Stomach (tissue), 9 donors: ENCODE results near the gene CRHR1. TPM values are rescaled to one million over a fixed set of nuclear protein-coding genes. Genes with fewer than 3 reads are reported as not detected.

Experiments
- DNase-seq, 2 donors: peaks; one replicate each; pipeline versions ENCODE4 v3.0.0 to v3.0.0-alpha.2; 2013 to 2019
- H3K27ac ChIP-seq, 5 donors: fragments of 200-600 bp in 4 of 5; sonication (generic) in 4 of 5; one replicate each; pipeline ENCODE4 v1.5.1; 2013 to 2019; ENCODE audit warnings: mild to moderate bottlenecking in 1 of 5, moderate library complexity in 1 of 5
- H3K27me3 ChIP-seq, 3 donors: fragments of 200-600 bp; sonication (generic); one replicate each; pipeline ENCODE4 v1.5.1; 2017 to 2019; ENCODE audit warnings: mixed run types in 1 of 3
- H3K36me3 ChIP-seq, 4 donors: fragments of 200-600 bp; sonication (generic); 1 replicate in 3 of 4; 2 replicates in 1 of 4; pipeline ENCODE4 v1.5.1; 2016 to 2019
- H3K4me1 ChIP-seq, 4 donors: fragments of 200-600 bp; sonication (generic); one replicate each; pipeline ENCODE4 v1.5.1; 2016 to 2019
- H3K4me3 ChIP-seq, 4 donors: fragments of 200-600 bp; sonication (generic) in 3 of 4; one replicate each; pipeline ENCODE4 v1.5.1; 2016 to 2019; ENCODE audit warnings: mild to moderate bottlenecking in 1 of 4
- H3K9me3 ChIP-seq, 4 donors: fragments of 200-600 bp; sonication (generic); one replicate each; pipeline ENCODE4 v1.5.1; 2016 to 2019
- EP300 ChIP-seq: sonication (generic); formaldehyde crosslinking; IDR thresholded peaks from one replicate; pipeline ENCODE4 v1.6.1; 2017; ENCODE audit warnings: antibody characterized with exemption
- POLR2A ChIP-seq, 4 donors: fragments of 450-650 bp; IDR thresholded peaks; one replicate each; pipeline ENCODE4 v1.6.1; 2016; ENCODE audit warnings: antibody characterized with exemption in 4 of 4, control low read depth in 2 of 4, mild to moderate bottlenecking in 1 of 4, moderate library complexity in 1 of 4
- POLR2AphosphoS5 ChIP-seq, 3 donors: sonication (generic); formaldehyde crosslinking; IDR thresholded peaks; one replicate each; pipeline ENCODE4 v1.6.1; 2016; ENCODE audit warnings: antibody characterized with exemption in 3 of 3
- WGBS, 5 donors: extraction: QIAGEN DNeasy Blood & Tissue Kit in 3 of 5; methylation state at CpG; one replicate each; pipeline versions ENCODE4 v1.1.5 to v1.1.7; 2013 to 2018; 5-methylcytosine and 5-hydroxymethylcytosine counted together
- intact Hi-C: fragments of 100-400 bp; cut with DNase I; formaldehyde crosslinking; loops from one replicate; pipeline ENCODE4 v1.15.1; 2023; ENCODE audit warnings: low total_unique reads
- polyA plus RNA-seq, 3 donors: library from polyadenylated mRNA; stranded (reverse); fragments of 200-250 nt; gene quantifications; one replicate each; pipeline ENCODE4 v1.2.3, GENCODE V29; 2013
- total RNA-seq, 5 donors: library from RNA; depleted of rRNA; stranded (reverse); fragments of >200 nt; gene quantifications; one replicate each; pipeline versions ENCODE4 v1.1.0 to v1.2.3, GENCODE V29; 2014 to 2016
- TF ChIP-seq, protein P1 (sequence below), 7 experiments: fragments of 450-650 bp in 4 of 7; fragments of 200-600 bp in 3 of 7; sonication (generic) in 3 of 7; IDR thresholded peaks; one replicate each; pipeline ENCODE4 v1.5.1; 2016 to 2019; ENCODE audit warnings: antibody characterized with exemption in 7 of 7, control low read depth in 2 of 7, mild to moderate bottlenecking in 1 of 7
- donor health status: healthy with polysubstance abuse.
- donor health status: Bipolar disorder and iron deficiency.
- donor health status: healthy.

The CRHR1 gene
- total and polyA plus RNA-seq, 8 donors = not detected

- Histone ChIP-seq H3K4me1 (peaks cover 0 to 10% (median 2%) of the 10 kb centered on the region in 4 donors), H3K36me3 (no peaks in the 10 kb centered on the region), H3K27ac (no peak overlapping the region), H3K27me3 (peaks cover 0 to 75% (median 27%) of the 10 kb centered on the region in 3 donors), H3K9me3 (peaks cover 0 to 6% (median 2%) of the 10 kb centered on the region in 4 donors), H3K4me3 (no peak overlapping the region)
- intact Hi-C loops = no loop called here
- WGBS, 5 donors = 60 to 73% (median 69%) methylated on average over 4 to 7 of the region's 7 CpGs
- no peak for DNase-seq
- TF ChIP-seq, protein P1, sequence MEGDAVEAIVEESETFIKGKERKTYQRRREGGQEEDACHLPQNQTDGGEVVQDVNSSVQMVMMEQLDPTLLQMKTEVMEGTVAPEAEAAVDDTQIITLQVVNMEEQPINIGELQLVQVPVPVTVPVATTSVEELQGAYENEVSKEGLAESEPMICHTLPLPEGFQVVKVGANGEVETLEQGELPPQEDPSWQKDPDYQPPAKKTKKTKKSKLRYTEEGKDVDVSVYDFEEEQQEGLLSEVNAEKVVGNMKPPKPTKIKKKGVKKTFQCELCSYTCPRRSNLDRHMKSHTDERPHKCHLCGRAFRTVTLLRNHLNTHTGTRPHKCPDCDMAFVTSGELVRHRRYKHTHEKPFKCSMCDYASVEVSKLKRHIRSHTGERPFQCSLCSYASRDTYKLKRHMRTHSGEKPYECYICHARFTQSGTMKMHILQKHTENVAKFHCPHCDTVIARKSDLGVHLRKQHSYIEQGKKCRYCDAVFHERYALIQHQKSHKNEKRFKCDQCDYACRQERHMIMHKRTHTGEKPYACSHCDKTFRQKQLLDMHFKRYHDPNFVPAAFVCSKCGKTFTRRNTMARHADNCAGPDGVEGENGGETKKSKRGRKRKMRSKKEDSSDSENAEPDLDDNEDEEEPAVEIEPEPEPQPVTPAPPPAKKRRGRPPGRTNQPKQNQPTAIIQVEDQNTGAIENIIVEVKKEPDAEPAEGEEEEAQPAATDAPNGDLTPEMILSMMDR (IDR thresholded peaks at IDR 0.05) = no peak
Measured at GRCh38 chr17:45776896-45777295, 7.2 kb upstream of the CRHR1 start.

DNA sequence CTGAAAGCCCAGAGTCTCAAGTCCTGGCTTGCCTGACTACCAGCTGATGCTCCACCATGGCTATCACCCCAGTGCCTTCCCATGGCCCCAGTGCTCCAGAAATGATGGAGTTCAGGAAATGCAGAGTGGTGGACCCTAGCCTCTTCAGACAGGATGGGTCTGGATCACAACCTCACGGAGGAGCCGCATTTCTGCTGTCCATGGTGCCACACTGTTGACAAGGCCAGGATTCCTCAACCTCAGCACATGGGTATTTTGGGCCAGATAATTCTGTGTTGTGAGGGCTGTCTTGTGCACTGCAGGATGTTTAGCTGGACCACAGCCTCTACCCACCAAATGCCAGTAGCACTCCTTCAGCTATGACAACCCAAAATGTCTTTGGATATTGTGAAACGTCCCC is 6.7 kb upstream of the CRHR1 start:
- Histone ChIP-seq H3K27me3 (peaks cover 0 to 78% (median 32%) of the 10 kb centered on the region in 3 donors), H3K27ac (no peak overlapping the region), H3K4me3 (no peak overlapping the region), H3K36me3 (no peaks in the 10 kb centered on the region), H3K9me3 (peaks cover 0 to 6% (median 2%) of the 10 kb centered on the region in 4 donors), H3K4me1 (peaks cover 0 to 10% (median 2%) of the 10 kb centered on the region in 4 donors)
- no peak for DNase-seq
- WGBS, 5 donors = 65 to 82% (median 68%) methylated on average over 2 to 3 of the region's 3 CpGs
- intact Hi-C loops = no loop called here
- TF ChIP-seq POLR2AphosphoS5 (IDR thresholded peaks at IDR 0.05) (no peak), EP300 (no peak), POLR2A (IDR thresholded peaks at IDR 0.05) (no peak)
- TF ChIP-seq, protein P1 (IDR thresholded peaks at IDR 0.05) = no peak

DNA sequence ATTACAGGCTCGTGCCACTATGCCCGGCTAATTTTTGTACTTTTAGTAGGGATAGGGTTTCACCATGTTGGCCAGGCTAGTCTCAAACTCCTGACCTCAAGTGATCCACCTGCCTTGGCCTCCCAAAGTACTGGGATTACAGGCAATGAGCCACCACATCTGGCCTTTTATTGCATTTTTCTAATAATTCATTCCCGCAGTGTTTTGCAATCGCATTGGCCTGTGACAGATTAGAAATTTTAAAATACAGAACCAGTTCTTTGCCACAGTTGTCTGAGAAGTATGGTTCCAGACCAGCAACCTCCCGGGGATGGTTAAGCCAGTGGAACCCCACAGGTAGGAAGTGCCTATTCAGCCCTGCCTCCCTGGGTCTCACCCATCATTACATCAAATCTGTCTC is 3.2 kb upstream of the CRHR1 start:
- H3K36me3 ChIP-seq = no peaks in the 10 kb centered on the region
- peaks cover 22 to 28% (median 26%) of the 10 kb centered on the region in 4 donors for H3K4me1 ChIP-seq
- TF ChIP-seq EP300 (no peak), POLR2AphosphoS5 (IDR thresholded peaks at IDR 0.05) (no peak), POLR2A (IDR thresholded peaks at IDR 0.05) (no peak)
- TF ChIP-seq, protein P1 (IDR thresholded peaks at IDR 0.05) = no peak
- DNase-seq = no peak
- H3K27ac ChIP-seq = no peak overlapping the region
- 79 to 90% (median 82%) methylated on average over 5 of the region's 5 CpGs for WGBS, 5 donors
- intact Hi-C loops = no loop called here
- no peaks in the 10 kb centered on the region for H3K9me3 ChIP-seq
- peaks cover 13 to 82% (median 51%) of the 10 kb centered on the region in 3 donors for H3K27me3 ChIP-seq
- H3K4me3 ChIP-seq = no peak overlapping the region

DNA sequence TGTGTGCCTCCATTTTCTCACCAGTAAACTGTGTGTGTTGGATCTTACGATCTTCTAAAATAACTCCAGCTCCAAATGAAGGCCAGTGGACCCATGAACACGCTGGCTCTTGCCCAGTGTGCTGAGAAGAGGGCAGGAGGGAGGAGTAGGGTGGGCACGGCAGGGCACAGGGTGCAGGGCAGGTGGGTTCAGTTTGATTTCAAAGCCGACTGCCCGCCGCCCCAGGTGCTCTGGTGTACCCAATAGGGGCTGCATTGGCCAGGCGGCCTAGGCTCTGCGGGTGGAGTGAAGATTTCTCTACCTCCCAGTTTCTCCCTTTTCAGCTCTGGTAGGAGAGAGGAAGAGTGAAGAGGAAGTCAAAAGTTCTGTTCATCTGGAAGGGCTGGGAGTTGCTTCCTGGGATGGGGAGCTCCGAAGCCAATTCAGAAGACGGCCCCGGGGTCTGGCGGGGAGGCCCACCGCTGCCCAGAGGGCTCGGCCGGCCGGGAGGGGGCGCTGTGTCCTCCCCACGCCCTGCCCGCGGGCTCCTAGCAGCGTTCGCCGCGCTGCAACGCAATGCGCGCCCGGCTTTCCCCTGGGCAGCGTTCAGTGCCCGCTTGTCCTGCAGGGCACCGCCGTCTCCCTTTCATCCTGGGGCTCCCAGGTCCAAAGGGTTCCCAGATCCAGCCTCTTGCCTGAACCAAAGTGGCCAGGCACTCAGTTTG is 1.1 kb upstream of the CRHR1 start:
- intact Hi-C loops = no loop called here

More for the DNA sequence above, 1.1 kb upstream of the CRHR1 start:
- TF ChIP-seq POLR2A (IDR thresholded peaks at IDR 0.05) = no peak
- TF ChIP-seq POLR2AphosphoS5 (IDR thresholded peaks at IDR 0.05) = no peak
- TF ChIP-seq, protein P1 (IDR thresholded peaks at IDR 0.05) = peak in 1 of 7 experiments; percentile 24
- H3K27ac ChIP-seq = no peak overlapping the region
- no peaks in the 10 kb centered on the region for H3K36me3 ChIP-seq
- peaks cover 22 to 26% (median 26%) of the 10 kb centered on the region in 4 donors for H3K4me1 ChIP-seq
- H3K27me3 ChIP-seq = peaks cover 13 to 92% (median 58%) of the 10 kb centered on the region in 3 donors
- peak in 1 of 2 donors; percentile 66 for DNase-seq
- 18 to 42% (median 19%) methylated on average over 14 to 32 of the region's 32 CpGs for WGBS, 5 donors
- no peaks in the 10 kb centered on the region for H3K9me3 ChIP-seq
- peak overlapping the region in 3 of 4 donors; percentile 47 to 64 (median 56) for H3K4me3 ChIP-seq
